Activated CD4-positive, alpha-beta T cell treated with anti-CD3 and anti-CD28 coated beads for 4 hours (primary cell): ENCODE measurements around the gene DPF3.

Source experiments
- DNase-seq, 2 donors: peaks; one replicate each; pipeline ENCODE4 v3.0.0-alpha.2; 2020

Gene DPF3

DNA sequence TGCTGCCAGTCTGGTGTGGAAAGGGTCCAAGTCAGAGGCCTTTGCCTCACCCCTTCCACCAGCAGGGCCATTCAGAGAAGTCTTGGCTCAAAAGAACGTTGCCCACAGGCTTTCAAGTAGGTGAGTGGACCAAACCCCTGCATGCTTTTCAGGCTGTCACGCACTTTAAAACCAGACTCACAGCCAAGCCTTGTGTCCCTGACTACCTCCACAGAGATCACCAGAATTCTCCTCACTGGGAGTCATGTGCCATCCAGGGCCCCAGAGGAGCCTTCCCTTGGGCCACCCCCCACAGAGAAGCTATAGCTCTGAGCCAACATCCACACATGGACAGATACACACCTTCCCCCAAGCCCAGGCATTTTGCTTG lies 283.1 kb downstream of the DPF3 start:
- DNase-seq: no peak

- no peak for DNase-seq
Observed at GRCh38 chr14:72610096-72610830, 283.6 kb downstream of the DPF3 start.

DNA sequence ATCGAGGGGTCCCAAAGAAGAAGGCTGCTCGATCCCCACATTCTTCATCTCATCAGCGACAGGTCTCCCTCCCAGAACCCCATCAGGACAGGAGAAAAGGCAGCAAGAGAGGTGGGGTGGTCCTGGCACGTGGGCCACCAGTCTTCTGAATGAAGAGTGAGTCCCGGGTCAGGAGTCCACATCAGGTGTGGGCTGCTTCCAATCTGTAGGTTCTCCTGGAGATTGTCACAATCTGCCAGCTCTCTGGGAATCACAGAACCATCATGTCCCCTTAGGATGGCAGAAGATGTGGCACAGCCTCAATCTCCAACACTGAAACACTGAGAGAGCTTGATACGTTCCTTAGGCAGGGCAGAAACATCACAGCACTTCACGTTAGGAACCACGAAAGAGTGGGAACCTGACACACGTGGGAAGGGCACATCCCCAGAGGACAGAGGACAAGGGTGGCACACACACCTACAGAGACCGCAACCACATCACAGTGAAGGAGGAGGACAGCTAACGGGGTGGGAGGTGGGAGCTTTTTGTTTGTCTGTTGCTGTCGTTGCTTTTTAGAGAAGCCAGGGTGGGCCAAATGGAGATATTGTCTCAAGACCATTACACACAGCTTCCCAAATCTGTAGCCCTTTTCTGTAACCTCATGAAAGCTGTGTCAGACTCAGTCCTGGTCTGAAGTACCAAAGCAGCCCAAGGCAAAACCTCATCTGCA lies 284.5 kb downstream of the DPF3 start:
- no peak for DNase-seq

GRCh38 chr14:72608391-72609204 lies 285.3 kb downstream of the DPF3 start:
- no peak for DNase-seq

- no peak for DNase-seq
Observed at GRCh38 chr14:72607386-72608130, 286.3 kb downstream of the DPF3 start.

- no peak for DNase-seq
Observed at GRCh38 chr14:72606879-72607278, 287.0 kb downstream of the DPF3 start.

- no peak for DNase-seq
Observed at GRCh38 chr14:72605921-72606220, 288.0 kb downstream of the DPF3 start.

- no peak for DNase-seq
Observed at GRCh38 chr14:72605096-72605920, 288.6 kb downstream of the DPF3 start.

DNA sequence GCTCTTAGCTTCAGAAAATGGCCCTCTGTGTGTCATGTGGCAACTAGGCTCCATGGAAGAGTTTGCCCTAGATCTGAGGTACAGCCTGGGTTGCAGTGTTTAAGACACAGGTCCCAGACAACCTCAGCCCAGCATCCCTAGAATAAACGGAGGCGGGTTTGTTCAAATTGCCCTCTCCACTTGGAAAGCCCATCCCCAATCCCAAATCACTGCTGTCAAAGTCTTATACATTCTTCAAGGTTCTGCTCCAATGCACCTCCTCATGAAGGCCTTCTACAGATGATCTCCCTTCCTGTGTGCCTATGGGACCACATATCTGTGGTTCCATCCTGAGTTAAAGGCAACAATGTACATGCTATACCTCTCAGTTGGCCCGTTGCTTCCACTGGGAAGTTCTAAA lies 289.8 kb downstream of the DPF3 start:
- DNase-seq: no peak

- DNase-seq: no peak
Observed at GRCh38 chr14:72603639-72604038, 290.3 kb downstream of the DPF3 start.

GRCh38 chr14:72600551-72601330 lies 293.2 kb downstream of the DPF3 start:
- DNase-seq: no peak

DNA sequence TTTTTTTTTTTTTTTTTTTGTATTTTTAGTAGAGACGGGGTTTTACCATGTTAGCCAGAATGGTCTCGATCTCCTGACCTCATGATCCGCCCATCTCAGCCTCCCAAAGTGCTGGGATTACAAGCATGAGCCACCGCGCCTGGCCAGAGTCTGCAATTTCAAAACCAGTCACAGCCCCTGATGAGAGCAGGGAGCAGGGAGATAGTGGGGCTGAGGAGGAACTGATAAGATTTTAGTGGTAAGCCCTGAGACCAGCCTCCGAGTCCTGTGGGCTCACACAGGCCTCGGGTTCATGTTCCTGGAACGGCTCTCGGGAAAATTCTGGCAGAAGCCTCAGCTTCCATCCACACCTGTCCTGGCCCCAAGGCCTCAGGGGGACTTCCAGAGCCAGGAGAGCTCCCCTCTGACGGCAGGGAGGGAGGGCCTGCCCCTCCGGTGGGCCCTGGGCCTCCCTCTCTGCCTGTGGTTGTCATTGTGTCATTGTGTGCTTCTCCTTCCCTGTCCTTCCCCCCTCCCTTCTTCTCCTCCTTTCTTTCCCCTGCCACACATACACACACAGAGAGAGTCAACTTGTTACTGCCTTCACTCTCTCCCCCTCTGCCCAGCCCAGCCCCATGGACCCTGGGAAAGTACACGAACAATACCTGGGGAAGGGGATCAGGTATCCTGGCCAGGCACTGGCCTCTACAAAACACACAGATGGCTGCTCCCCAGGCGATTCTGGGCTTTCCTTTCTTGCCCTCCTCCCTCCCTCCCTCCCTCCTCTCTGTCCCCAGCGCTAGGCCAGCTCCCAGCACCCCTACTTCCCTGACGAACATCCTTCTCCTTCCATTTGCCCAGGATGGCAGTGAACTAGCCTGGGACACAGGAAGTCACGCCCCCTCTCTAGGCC lies 294.1 kb downstream of the DPF3 start:
- DNase-seq: no peak

GRCh38 chr14:72598306-72598705 lies 295.6 kb downstream of the DPF3 start:
- DNase-seq: no peak

GRCh38 chr14:72597252-72598233 lies 296.4 kb downstream of the DPF3 start:
- DNase-seq: no peak

GRCh38 chr14:72595152-72595862 lies 298.6 kb downstream of the DPF3 start:
- DNase-seq: no peak

GRCh38 chr14:72594099-72594901 lies 299.6 kb downstream of the DPF3 start:
- peak in 1 of 2 donors; percentile 16 for DNase-seq

DNA sequence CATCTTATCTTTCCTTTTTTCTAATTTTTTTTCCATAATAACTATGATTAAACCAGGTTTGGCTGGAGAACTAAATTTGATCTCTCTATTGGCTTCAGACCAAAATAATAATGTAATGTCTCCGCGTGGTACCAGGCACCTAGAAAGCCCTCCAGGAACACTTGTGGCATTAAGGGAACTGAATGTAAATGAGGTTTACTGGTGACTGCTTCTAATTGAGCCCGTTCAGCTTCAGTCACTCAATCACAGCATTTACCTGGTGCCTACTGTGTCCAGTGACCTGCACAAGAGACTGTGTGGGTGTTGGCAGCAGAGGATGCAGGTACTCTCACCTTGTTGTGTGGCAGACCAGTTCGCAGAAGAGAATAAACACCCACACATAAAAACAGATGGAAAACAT lies 302.5 kb downstream of the DPF3 start:
- DNase-seq: no peak

- peak in 1 of 2 donors; percentile 18 for DNase-seq
Observed at GRCh38 chr14:72590577-72590976, 303.3 kb downstream of the DPF3 start.
